HEK293T (cell line): ENCODE measurements around the gene SLC12A4.

Experiments
- CTBP1 ChIP-seq: fragments of 450-650 bp; IDR thresholded peaks from 2 replicates; pipeline ENCODE4 v1.6.1; 2016; ENCODE audit warnings: borderline replicate concordance
- FOXA1 ChIP-seq: fragments of 450-650 bp; IDR thresholded peaks from 2 replicates; pipeline ENCODE4 v1.6.1; 2016; ENCODE audit warnings: mild to moderate bottlenecking
- FOXK2 ChIP-seq: fragments of 450-650 bp; IDR thresholded peaks from 2 replicates; pipeline ENCODE4 v1.6.1; 2016; ENCODE audit warnings: mild to moderate bottlenecking
- SP1 ChIP-seq: fragments of 450-650 bp; IDR thresholded peaks from 2 replicates; pipeline ENCODE4 v1.6.1; 2017
- TARDBP ChIP-seq: fragments of 450-650 bp; IDR thresholded peaks from 2 replicates; pipeline ENCODE4 v1.6.1; 2016
- ZNF384 ChIP-seq: fragments of 450-650 bp; IDR thresholded peaks from 2 replicates; pipeline ENCODE4 v1.6.1; 2016

GRCh38 chr16:67971111-67971510, 2.7 kb upstream of the SLC12A4 start:
- TF ChIP-seq FOXK2 (no peak), FOXA1 (no peak), ZNF384 (no peak), SP1 (no peak), TARDBP (no peak), CTBP1 (no peak)
